HepG2 (cell line): Measurements from ENCODE around the gene GRK5. TPM values are rescaled to one million over a fixed set of nuclear protein-coding genes. Genes with fewer than 3 reads are reported as not detected.
A peak's percentile ranks its signal among the peaks of the same experiment; 100 is the strongest.

Experiments
- ATAC-seq: fragments of 200-7000 bp; cut with Tn5 transposase; 3 replicates; pipeline ENCODE4 v1.9.1; 2020; ENCODE audit warnings: mild to moderate bottlenecking, moderate library complexity
- BruUV-seq: library from RNA; stranded (reverse); fragments of 400-500 nt; replicated peaks from 2 replicates; lab custom pipeline; 2021; lab: Mats Ljungman, UMichigan
- CTCF ChIA-PET: fragments of 300-600 bp; formaldehyde crosslinking; extraction: SDS; loops from one replicate; lab custom pipeline; 2021; ENCODE audit warnings: low total read pairs, inconsistent platforms, low intra/inter-chr PET ratio; lab: Yijun Ruan, JAX
- POLR2A ChIA-PET: fragments of 350-600 bp; sonication (Branson Sonifier 250); formaldehyde crosslinking; loops from one replicate; lab custom pipeline; 2020; ENCODE audit warnings: antibody characterized with exemption, inconsistent platforms; lab: Yijun Ruan, JAX
- DNase-seq: peaks from one replicate; pipeline ENCODE4 v3.0.0-alpha.2; 2015; ENCODE audit warnings: low spot score
- FAIRE-seq: peaks from 3 replicates; lab custom pipeline; 2011; peaks lifted over from hg19 to GRCh38; lab: Jason Lieb, UNC
- H2AFZ ChIP-seq: one replicate; pipeline ENCODE4 v1.6.1; 2011; ENCODE audit warnings: low read length, inconsistent platforms
- H3K27ac ChIP-seq: fragments of 300-600 bp; 3 replicates; pipeline ENCODE4 v1.8.0; 2011; ENCODE audit warnings: mixed run types, mild to moderate bottlenecking, mixed read lengths, low read length, inconsistent platforms; ENCODE audit not compliant: insufficient read depth; ENCODE audit errors: extremely low read length
- H3K27me3 ChIP-seq, 2 experiments: fragments of 200-600 bp in 1 of 2; 2 replicates in 1 of 2; 3 replicates in 1 of 2; pipeline versions ENCODE4 v1.6.0 to v1.8.0; 2011; ENCODE audit warnings: low read length in 2 of 2, mild to moderate bottlenecking in 2 of 2, moderate library complexity in 2 of 2, inconsistent platforms in 1 of 2; ENCODE audit not compliant: insufficient read depth in 2 of 2, control insufficient read depth in 1 of 2
- H3K36me3 ChIP-seq, 2 experiments: fragments of 200-600 bp in 1 of 2; replicated peaks in 1 of 2; 2 replicates in 1 of 2; 3 replicates in 1 of 2; pipeline versions ENCODE4 v1.5.1 to v1.8.0; 2011; ENCODE audit warnings: low read length in 2 of 2, inconsistent platforms in 1 of 2; ENCODE audit not compliant: insufficient read depth in 2 of 2, control insufficient read depth in 1 of 2
- H3K4me1 ChIP-seq: 2 replicates; pipeline ENCODE4 v1.5.1; 2012; ENCODE audit warnings: low read length, inconsistent platforms; ENCODE audit not compliant: insufficient read depth
- H3K4me2 ChIP-seq: 2 replicates; pipeline ENCODE4 v1.6.0; 2011; ENCODE audit warnings: low read depth, low read length, inconsistent platforms
- H3K4me3 ChIP-seq, 3 experiments: fragments of 200-600 bp in 1 of 3; sonication (generic), shearing (Covaris generic) in 1 of 3; replicated peaks in 1 of 3; 2 replicates each; pipeline ENCODE4 v1.5.1; 2011 to 2016; ENCODE audit warnings: low read length in 3 of 3, inconsistent platforms in 2 of 3, low read depth in 2 of 3, mild to moderate bottlenecking in 2 of 3, control low read depth in 1 of 3, mixed read lengths in 1 of 3; ENCODE audit not compliant: insufficient read depth in 1 of 3
- H3K79me2 ChIP-seq: one replicate; pipeline ENCODE4 v1.6.1; 2011; ENCODE audit warnings: low read length, inconsistent platforms; ENCODE audit not compliant: insufficient read depth
- H3K9ac ChIP-seq: 2 replicates; pipeline ENCODE4 v1.6.0; 2011; ENCODE audit warnings: mild to moderate bottlenecking, low read depth, low read length, inconsistent platforms; ENCODE audit not compliant: insufficient read depth
- H3K9me3 ChIP-seq: 2 replicates; pipeline ENCODE4 v1.5.1; 2012; ENCODE audit warnings: mild to moderate bottlenecking, low read length
- H4K20me1 ChIP-seq: 2 replicates; pipeline ENCODE4 v1.6.0; 2011; ENCODE audit warnings: inconsistent platforms, mild to moderate bottlenecking, low read length, moderate library complexity; ENCODE audit not compliant: insufficient read depth
- CAMTA2 ChIP-seq: sonication (generic); formaldehyde crosslinking; IDR thresholded peaks from 2 replicates; pipeline ENCODE4 v1.4.0; 2020; ENCODE audit warnings: mild to moderate bottlenecking, missing genetic modification reagents, borderline replicate concordance
- ESRRA ChIP-seq: sonication (generic); formaldehyde crosslinking; IDR thresholded peaks from 2 replicates; pipeline ENCODE4 v1.5.1; 2020; ENCODE audit warnings: mild to moderate bottlenecking, low read depth, missing genetic modification reagents
- ETV5 ChIP-seq: IDR thresholded peaks from 2 replicates; pipeline ENCODE4 v1.6.1; 2018; ENCODE audit warnings: missing biosample characterization, missing genetic modification reagents, inconsistent platforms, borderline replicate concordance
- FOSL1 ChIP-seq: sonication (generic); formaldehyde crosslinking; IDR thresholded peaks from 2 replicates; pipeline ENCODE4 v1.9.0; 2021; ENCODE audit warnings: missing genetic modification reagents, borderline replicate concordance
- GTF2F1 ChIP-seq: fragments of 150-350 bp; IDR thresholded peaks from 2 replicates; pipeline ENCODE4 v1.6.1; 2014; ENCODE audit warnings: low read length
- SOX6 ChIP-seq, 2 experiments: fragments of 450-650 bp in 1 of 2; sonication (generic) in 1 of 2; formaldehyde crosslinking in 1 of 2; IDR thresholded peaks; 2 replicates each; pipeline versions ENCODE4 v1.4.0 to v1.6.1; 2017 to 2020; ENCODE audit warnings: antibody characterized with exemption in 1 of 2, mild to moderate bottlenecking in 1 of 2, missing genetic modification reagents in 1 of 2
- STAG1 ChIP-seq: sonication (generic); formaldehyde crosslinking; IDR thresholded peaks from 2 replicates; pipeline ENCODE4 v1.4.0; 2020; ENCODE audit warnings: missing genetic modification reagents
- ZFX ChIP-seq: sonication (generic); formaldehyde crosslinking; IDR thresholded peaks from 2 replicates; pipeline ENCODE4 v1.4.0; 2020; ENCODE audit warnings: mild to moderate bottlenecking, low read depth, missing genetic modification reagents, moderate library complexity
- ZNF205 ChIP-seq: IDR thresholded peaks from 2 replicates; pipeline ENCODE4 v1.6.1; 2018; ENCODE audit warnings: missing biosample characterization, missing genetic modification reagents
- ZNF235 ChIP-seq: sonication (generic); formaldehyde crosslinking; IDR thresholded peaks from 2 replicates; pipeline ENCODE4 v1.8.1; 2023; ENCODE audit warnings: mild to moderate bottlenecking, missing genetic modification reagents, borderline replicate concordance
- ZNF709 ChIP-seq: sonication (generic); formaldehyde crosslinking; IDR thresholded peaks from 2 replicates; pipeline ENCODE4 v1.5.0; 2020; ENCODE audit warnings: mild to moderate bottlenecking, missing genetic modification reagents
- WGBS: methylation state at CpG from one replicate; pipeline ENCODE4 v1.1.6; 2017; ENCODE audit warnings: low lambda C conversion rate; 5-methylcytosine and 5-hydroxymethylcytosine counted together
- in situ Hi-C: cut with HindIII; loops from 2 replicates; pipeline ENCODE4 v1.10.0; 2017; ENCODE audit warnings: low pct_unique_long_range_greater_than_20kb; ENCODE audit not compliant: extremely low pct_ligation_motif_present
- intact Hi-C: fragments of 100-400 bp; cut with micrococcal nuclease; formaldehyde crosslinking; loops from one replicate; pipeline ENCODE4 v1.10.0; 2022; ENCODE audit not compliant: unreplicated experiment
- polyA plus RNA-seq, 8 experiments: library from polyadenylated mRNA; depleted of rRNA in 3 of 8; stranded (reverse) in 7 of 8; unstranded in 1 of 8; fragments of >200 nt; fragmentation: Illumina TruSeq in 4 of 8; extraction: Trizol in 4 of 8; gene quantifications; 2 replicates each; pipeline versions ENCODE4 v1.2.1 to v1.2.3, GENCODE V29; 2011 to 2016; ENCODE audit warnings: low read depth in 4 of 8, missing spikeins in 1 of 8, mixed read lengths in 1 of 8; ENCODE audit not compliant: insufficient read depth in 1 of 8
- total RNA-seq, 5 experiments: library from RNA; depleted of rRNA; stranded (reverse); fragments of >200 nt; fragmentation: Illumina TruSeq; extraction: Trizol; gene quantifications; 2 replicates each; pipeline ENCODE4 v1.2.3, GENCODE V29; 2016; ENCODE audit warnings: low read depth in 1 of 5
- TF ChIP-seq, protein P1 (sequence below): sonication (generic); formaldehyde crosslinking; IDR thresholded peaks from 2 replicates; pipeline ENCODE4 v1.5.0; 2020; ENCODE audit warnings: mild to moderate bottlenecking, missing genetic modification reagents, moderate library complexity
- TF ChIP-seq, protein P2 (sequence below): sonication (generic); formaldehyde crosslinking; IDR thresholded peaks from 2 replicates; pipeline ENCODE4 v1.4.0; 2020; ENCODE audit warnings: missing genetic modification reagents, borderline replicate concordance

GRK5 gene
- total and polyA plus RNA-seq, 2 of the 13 experiments (the other 11 are each of a cell fraction or from before 2014, with no cell fraction given): 10.4 to 12.6 TPM

DNA sequence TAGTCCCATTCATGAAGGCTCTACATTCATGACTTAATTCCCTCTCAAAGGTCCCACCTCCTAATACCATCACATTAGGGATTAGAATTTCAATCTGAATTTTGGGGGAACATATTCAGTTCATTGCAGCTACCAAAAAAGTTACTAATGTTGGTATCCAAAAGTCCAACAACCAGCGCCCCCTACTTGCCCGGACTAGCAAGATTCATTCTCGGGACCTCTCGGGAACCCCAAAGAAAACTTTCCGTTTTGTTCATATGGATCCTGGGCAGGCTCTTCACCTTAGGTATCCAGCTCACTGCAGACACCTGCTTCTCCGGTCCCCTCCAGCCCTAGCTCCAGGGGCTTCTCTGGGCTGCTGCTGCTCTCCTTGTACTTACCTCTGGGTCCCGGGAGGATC, 8.9 kb upstream of the GRK5 start:
- no peak for DNase-seq
- BruUV-seq: no TSS peak

More for the DNA sequence above, 8.9 kb upstream of the GRK5 start:
- no peaks in the 10 kb centered on the region for H3K9me3 ChIP-seq
- WGBS: 6% methylated on average over 7 of the region's 7 CpGs
- TF ChIP-seq ZNF235 (CRISPR knock-in tag): no peak
- TF ChIP-seq, protein P1, sequence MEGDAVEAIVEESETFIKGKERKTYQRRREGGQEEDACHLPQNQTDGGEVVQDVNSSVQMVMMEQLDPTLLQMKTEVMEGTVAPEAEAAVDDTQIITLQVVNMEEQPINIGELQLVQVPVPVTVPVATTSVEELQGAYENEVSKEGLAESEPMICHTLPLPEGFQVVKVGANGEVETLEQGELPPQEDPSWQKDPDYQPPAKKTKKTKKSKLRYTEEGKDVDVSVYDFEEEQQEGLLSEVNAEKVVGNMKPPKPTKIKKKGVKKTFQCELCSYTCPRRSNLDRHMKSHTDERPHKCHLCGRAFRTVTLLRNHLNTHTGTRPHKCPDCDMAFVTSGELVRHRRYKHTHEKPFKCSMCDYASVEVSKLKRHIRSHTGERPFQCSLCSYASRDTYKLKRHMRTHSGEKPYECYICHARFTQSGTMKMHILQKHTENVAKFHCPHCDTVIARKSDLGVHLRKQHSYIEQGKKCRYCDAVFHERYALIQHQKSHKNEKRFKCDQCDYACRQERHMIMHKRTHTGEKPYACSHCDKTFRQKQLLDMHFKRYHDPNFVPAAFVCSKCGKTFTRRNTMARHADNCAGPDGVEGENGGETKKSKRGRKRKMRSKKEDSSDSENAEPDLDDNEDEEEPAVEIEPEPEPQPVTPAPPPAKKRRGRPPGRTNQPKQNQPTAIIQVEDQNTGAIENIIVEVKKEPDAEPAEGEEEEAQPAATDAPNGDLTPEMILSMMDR (CRISPR knock-in tag): peak; percentile 51
- TF ChIP-seq ESRRA (CRISPR knock-in tag): no peak
- no peak for TF ChIP-seq ETV5 (CRISPR knock-in tag)
- no peak for TF ChIP-seq SOX6 (IDR thresholded peaks at IDR 0.05)
- TF ChIP-seq SOX6 (CRISPR knock-in tag; IDR thresholded peaks at IDR 0.05): no peak
- TF ChIP-seq ZFX: no peak
- peak; percentile 51 for TF ChIP-seq STAG1
- TF ChIP-seq, protein P2, sequence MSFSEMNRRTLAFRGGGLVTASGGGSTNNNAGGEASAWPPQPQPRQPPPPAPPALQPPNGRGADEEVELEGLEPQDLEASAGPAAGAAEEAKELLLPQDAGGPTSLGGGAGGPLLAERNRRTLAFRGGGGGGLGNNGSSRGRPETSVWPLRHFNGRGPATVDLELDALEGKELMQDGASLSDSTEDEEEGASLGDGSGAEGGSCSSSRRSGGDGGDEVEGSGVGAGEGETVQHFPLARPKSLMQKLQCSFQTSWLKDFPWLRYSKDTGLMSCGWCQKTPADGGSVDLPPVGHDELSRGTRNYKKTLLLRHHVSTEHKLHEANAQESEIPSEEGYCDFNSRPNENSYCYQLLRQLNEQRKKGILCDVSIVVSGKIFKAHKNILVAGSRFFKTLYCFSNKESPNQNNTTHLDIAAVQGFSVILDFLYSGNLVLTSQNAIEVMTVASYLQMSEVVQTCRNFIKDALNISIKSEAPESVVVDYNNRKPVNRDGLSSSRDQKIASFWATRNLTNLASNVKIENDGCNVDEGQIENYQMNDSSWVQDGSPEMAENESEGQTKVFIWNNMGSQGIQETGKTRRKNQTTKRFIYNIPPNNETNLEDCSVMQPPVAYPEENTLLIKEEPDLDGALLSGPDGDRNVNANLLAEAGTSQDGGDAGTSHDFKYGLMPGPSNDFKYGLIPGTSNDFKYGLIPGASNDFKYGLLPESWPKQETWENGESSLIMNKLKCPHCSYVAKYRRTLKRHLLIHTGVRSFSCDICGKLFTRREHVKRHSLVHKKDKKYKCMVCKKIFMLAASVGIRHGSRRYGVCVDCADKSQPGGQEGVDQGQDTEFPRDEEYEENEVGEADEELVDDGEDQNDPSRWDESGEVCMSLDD (CRISPR knock-in tag): 0 out of 2 replicates have a peak, but pooled peaks have one; percentile 6
- TF ChIP-seq ZNF709 (CRISPR knock-in tag): no peak
- no peak for TF ChIP-seq GTF2F1
- no peak for TF ChIP-seq FOSL1 (CRISPR knock-in tag)
- TF ChIP-seq CAMTA2 (CRISPR knock-in tag): no peak
- no peak for TF ChIP-seq ZNF205 (CRISPR knock-in tag)
- TF ChIP-seq, all 625 proteins: peak for 3
- H3K27me3 ChIP-seq: no peaks in the 10 kb centered on the region
- ATAC-seq: peak; percentile 60
- H4K20me1 ChIP-seq: no peaks in the 10 kb centered on the region
- no peak overlapping the region for H3K27ac ChIP-seq
- 0 out of 2 replicates have a peak overlapping the region, but pooled peaks have one; percentile 30 for H3K9ac ChIP-seq
- no peak for FAIRE-seq
- intact Hi-C loops: loop anchor here (1.0 to 2.0 kb wide), 2 partner anchors 59 to 218 kb away; no protein-coding TSS in a partner anchor
- H2AFZ ChIP-seq: peak overlapping the region; percentile 52
- ChIA-PET CTCF (interaction anchor here (1.3 to 2.1 kb wide), 4 partner anchors 59 to 247 kb away, joined by 3 to 20 read pairs (median 12); no protein-coding TSS in a partner anchor), POLR2A (interaction anchor here (0.6 to 2.6 kb wide), 10 partner anchors 9 to 215 kb away, joined by 3 to 14 read pairs (median 8); partner anchors contain the start of genes GRK5 and SFXN4)
- H3K4me3 ChIP-seq: peak overlapping the region in 2 of 3 experiments; percentile 27 to 62; a peak in 3 of 6 replicates
- H3K4me2 ChIP-seq: peak overlapping the region; percentile 98
- no peaks in the 10 kb centered on the region for H3K36me3 ChIP-seq
- H3K4me1 ChIP-seq: peaks cover 51% of the 10 kb centered on the region
- in situ Hi-C loops: loop anchor here (5.0 to 25.0 kb wide), 3 partner anchors 219 to 339 kb away; partner anchors contain the start of gene RGS10
- H3K79me2 ChIP-seq: no peaks in the 10 kb centered on the region
